ENCODE results near the gene UCHL5. TPM values are rescaled to one million over a fixed set of nuclear protein-coding genes. Genes with fewer than 3 reads are reported as not detected.
A peak's percentile ranks its signal among the peaks of the same experiment; 100 is the strongest.

UCHL5 gene
- total and polyA plus RNA-seq, 2 donors (not counting 1 experiment from before 2014, with no cell fraction given): 19.5 to 29.6 TPM

DNA sequence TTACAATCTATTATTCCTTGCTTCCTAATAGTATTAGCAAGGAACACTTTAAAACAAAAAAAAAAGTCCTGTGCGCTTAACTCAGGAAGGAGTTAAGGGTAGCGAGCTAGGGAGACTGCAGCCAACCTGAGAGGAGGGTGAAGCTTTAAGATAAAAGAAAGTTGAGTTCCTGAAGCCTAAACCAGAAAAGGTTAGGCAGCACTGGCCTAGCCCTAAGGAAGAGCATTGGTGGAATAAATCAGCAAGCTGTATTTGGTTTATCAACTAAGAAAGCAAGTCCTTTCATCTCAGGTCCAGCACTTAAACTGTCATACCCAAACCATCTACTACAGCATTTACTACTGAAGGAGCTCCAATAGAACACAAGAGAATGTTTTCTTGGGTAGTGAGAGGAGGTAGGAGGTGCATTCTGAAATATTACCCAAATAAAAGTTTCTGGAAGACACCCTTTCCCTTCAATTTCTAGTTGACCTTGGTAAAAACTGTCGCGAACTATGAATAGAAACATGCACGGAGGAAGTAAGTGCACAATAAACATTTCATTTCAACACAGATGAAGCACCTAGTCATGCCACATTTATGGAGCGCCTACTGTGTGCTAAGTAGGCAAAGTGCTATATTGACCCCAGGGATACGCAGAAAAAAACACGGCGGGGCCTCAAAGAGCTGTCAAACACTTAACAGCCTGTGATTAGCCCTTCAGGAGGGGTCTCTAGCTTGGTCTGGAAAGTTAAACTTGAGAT is 44.8 kb upstream of the UCHL5 start:
- Histone ChIP-seq H3K9me3 (ENCODE audit: control insufficient read depth, insufficient read depth, low read depth, low read length) (no peaks in the 10 kb centered on the region), H3K4me2 (ENCODE audit: extremely low read depth, insufficient read depth, low read length) (peak overlapping the region; percentile 98)

DNA sequence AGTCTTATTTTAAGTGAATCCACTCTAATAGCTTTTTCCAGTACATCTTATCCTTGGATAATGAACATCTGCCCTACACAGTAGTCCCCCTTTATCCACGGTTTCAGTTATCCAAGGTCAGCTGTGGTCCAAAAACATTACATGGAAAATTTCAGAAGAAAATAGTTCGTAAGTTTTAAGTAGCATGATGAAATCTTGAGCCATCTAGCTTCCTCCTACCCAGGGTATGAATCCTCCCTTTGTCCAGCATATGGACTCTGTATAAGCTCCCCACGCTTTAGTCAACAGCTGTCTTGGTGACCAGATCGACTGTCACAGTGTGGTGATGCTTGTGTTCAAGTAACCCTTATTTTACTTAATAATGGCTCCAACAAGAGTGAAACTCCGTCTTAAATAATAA is 43.5 kb upstream of the UCHL5 start:
- H3K36me3 ChIP-seq (ENCODE audit: control insufficient read depth, insufficient read depth, low read length): no peaks in the 10 kb centered on the region
- peaks cover 28% of the 10 kb centered on the region for H3K79me2 ChIP-seq (ENCODE audit: control insufficient read depth, insufficient read depth, low read length)
- no peak overlapping the region for H3K27ac ChIP-seq (ENCODE audit: insufficient read depth, low read length)
- no peak overlapping the region for H3K9ac ChIP-seq (ENCODE audit: insufficient read depth, low read length)
- no peaks in the 10 kb centered on the region for H4K20me1 ChIP-seq (ENCODE audit: control insufficient read depth, extremely low read depth, insufficient read depth, low read length)
- peaks cover 3% of the 10 kb centered on the region for H3K4me1 ChIP-seq (ENCODE audit: control insufficient read depth, extremely low read depth, insufficient read depth, low read length)
- no peak overlapping the region for H2AFZ ChIP-seq (ENCODE audit: low read length)
- no peak for TF ChIP-seq EZH2 (IDR thresholded peaks at IDR 0.05; ENCODE audit: low read length, missing control alignments)
- TF ChIP-seq, protein P1, sequence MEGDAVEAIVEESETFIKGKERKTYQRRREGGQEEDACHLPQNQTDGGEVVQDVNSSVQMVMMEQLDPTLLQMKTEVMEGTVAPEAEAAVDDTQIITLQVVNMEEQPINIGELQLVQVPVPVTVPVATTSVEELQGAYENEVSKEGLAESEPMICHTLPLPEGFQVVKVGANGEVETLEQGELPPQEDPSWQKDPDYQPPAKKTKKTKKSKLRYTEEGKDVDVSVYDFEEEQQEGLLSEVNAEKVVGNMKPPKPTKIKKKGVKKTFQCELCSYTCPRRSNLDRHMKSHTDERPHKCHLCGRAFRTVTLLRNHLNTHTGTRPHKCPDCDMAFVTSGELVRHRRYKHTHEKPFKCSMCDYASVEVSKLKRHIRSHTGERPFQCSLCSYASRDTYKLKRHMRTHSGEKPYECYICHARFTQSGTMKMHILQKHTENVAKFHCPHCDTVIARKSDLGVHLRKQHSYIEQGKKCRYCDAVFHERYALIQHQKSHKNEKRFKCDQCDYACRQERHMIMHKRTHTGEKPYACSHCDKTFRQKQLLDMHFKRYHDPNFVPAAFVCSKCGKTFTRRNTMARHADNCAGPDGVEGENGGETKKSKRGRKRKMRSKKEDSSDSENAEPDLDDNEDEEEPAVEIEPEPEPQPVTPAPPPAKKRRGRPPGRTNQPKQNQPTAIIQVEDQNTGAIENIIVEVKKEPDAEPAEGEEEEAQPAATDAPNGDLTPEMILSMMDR (conservative IDR thresholded peaks at IDR 0.05 in 1 of 2, IDR thresholded peaks at IDR 0.05 in 1 of 2; ENCODE audit: low read depth in 1 of 2, low read length in 2 of 2): no peak
- no peaks in the 10 kb centered on the region for H3K27me3 ChIP-seq (ENCODE audit: control insufficient read depth, insufficient read depth, low read length)
- no peaks in the 10 kb centered on the region for H3K9me3 ChIP-seq (ENCODE audit: control insufficient read depth, insufficient read depth, low read depth, low read length)
- DNase-seq (ENCODE audit: low read depth in 2 of 2): peak in 1 of 2 donors; percentile 15
- no peak overlapping the region for H3K4me3 ChIP-seq (replicated peaks in 1 of 4; ENCODE audit: control extremely low read depth in 1 of 4, insufficient read depth in 1 of 4, low read depth in 3 of 4, low read length in 4 of 4)
- H3K4me2 ChIP-seq (ENCODE audit: extremely low read depth, insufficient read depth, low read length): no peak overlapping the region

More for the DNA sequence above, 44.8 kb upstream of the UCHL5 start:
- H3K4me1 ChIP-seq (ENCODE audit: control insufficient read depth, extremely low read depth, insufficient read depth, low read length): peaks cover 3% of the 10 kb centered on the region
- peak overlapping the region; percentile 81 for H3K9ac ChIP-seq (ENCODE audit: insufficient read depth, low read length)
- H3K36me3 ChIP-seq (ENCODE audit: control insufficient read depth, insufficient read depth, low read length): no peaks in the 10 kb centered on the region
- peak overlapping the region; percentile 78 to 87 (median 84) for H3K4me3 ChIP-seq (replicated peaks in 1 of 4; ENCODE audit: control extremely low read depth in 1 of 4, insufficient read depth in 1 of 4, low read depth in 3 of 4, low read length in 4 of 4)
- H3K79me2 ChIP-seq (ENCODE audit: control insufficient read depth, insufficient read depth, low read length): peaks cover 28% of the 10 kb centered on the region
- H3K27ac ChIP-seq (ENCODE audit: insufficient read depth, low read length): peak overlapping the region; percentile 90
- DNase-seq (ENCODE audit: low read depth in 2 of 2): peak in 1 of 2 donors; percentile 17
- H2AFZ ChIP-seq (ENCODE audit: low read length): peak overlapping the region; percentile 53
- TF ChIP-seq EZH2 (IDR thresholded peaks at IDR 0.05; ENCODE audit: low read length, missing control alignments): no peak
- no peaks in the 10 kb centered on the region for H3K27me3 ChIP-seq (ENCODE audit: control insufficient read depth, insufficient read depth, low read length)
- no peaks in the 10 kb centered on the region for H4K20me1 ChIP-seq (ENCODE audit: control insufficient read depth, extremely low read depth, insufficient read depth, low read length)

DNA sequence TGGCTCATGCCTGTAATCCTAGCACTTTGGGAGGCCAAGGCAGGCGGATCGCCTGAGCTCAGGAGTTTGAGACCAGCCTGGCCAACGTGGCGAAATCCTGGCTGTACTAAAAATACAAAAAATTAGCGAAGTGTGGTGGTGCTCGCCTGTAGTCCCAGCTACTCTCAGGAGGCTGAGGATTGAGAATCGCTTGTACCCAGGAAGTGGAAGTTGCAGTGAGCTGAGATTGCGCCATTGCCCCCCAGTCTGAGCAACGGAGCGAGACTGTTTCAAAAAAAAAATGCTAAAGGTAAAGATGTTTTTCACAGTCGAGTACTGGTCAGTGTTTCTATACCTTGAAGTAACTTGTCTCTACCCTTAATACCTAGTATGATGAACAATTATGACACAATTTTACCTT is 35.0 kb upstream of the UCHL5 start:
- no peaks in the 10 kb centered on the region for H3K27me3 ChIP-seq (ENCODE audit: control insufficient read depth, insufficient read depth, low read length)
- H2AFZ ChIP-seq (ENCODE audit: low read length): no peak overlapping the region
- H3K27ac ChIP-seq (ENCODE audit: insufficient read depth, low read length): no peak overlapping the region
- no peak for TF ChIP-seq EZH2 (IDR thresholded peaks at IDR 0.05; ENCODE audit: low read length, missing control alignments)
- TF ChIP-seq, protein P1 (conservative IDR thresholded peaks at IDR 0.05 in 1 of 2, IDR thresholded peaks at IDR 0.05 in 1 of 2; ENCODE audit: low read depth in 1 of 2, low read length in 2 of 2): no peak
- no peak overlapping the region for H3K4me3 ChIP-seq (replicated peaks in 1 of 4; ENCODE audit: control extremely low read depth in 1 of 4, insufficient read depth in 1 of 4, low read depth in 3 of 4, low read length in 4 of 4)
- H3K4me1 ChIP-seq (ENCODE audit: control insufficient read depth, extremely low read depth, insufficient read depth, low read length): no peaks in the 10 kb centered on the region
- H4K20me1 ChIP-seq (ENCODE audit: control insufficient read depth, extremely low read depth, insufficient read depth, low read length): no peaks in the 10 kb centered on the region
- H3K4me2 ChIP-seq (ENCODE audit: extremely low read depth, insufficient read depth, low read length): no peak overlapping the region
- DNase-seq (ENCODE audit: low read depth in 2 of 2): no peak
- peaks cover 2% of the 10 kb centered on the region for H3K36me3 ChIP-seq (ENCODE audit: control insufficient read depth, insufficient read depth, low read length)
- H3K9me3 ChIP-seq (ENCODE audit: control insufficient read depth, insufficient read depth, low read depth, low read length): no peaks in the 10 kb centered on the region
- no peak overlapping the region for H3K9ac ChIP-seq (ENCODE audit: insufficient read depth, low read length)
- H3K79me2 ChIP-seq (ENCODE audit: control insufficient read depth, insufficient read depth, low read length): no peaks in the 10 kb centered on the region

Data from fibroblast of lung (primary cell).